PFSK-1 (cell line): ENCODE data around the gene RASA2.

ENCODE experiments used
- FOXP2 ChIP-seq: optimal IDR thresholded peaks from 2 replicates; pipeline ENCODE3; 2011; ENCODE audit warnings: borderline replicate concordance, control low read depth, inconsistent platforms; ENCODE audit not compliant: insufficient read depth; ENCODE audit errors: extremely low read length, extremely low read depth
- POLR2AphosphoS5 ChIP-seq: IDR thresholded peaks from 2 replicates; pipeline ENCODE4 v1.6.1; 2012; ENCODE audit warnings: low read depth, mild to moderate bottlenecking, control low read depth, low read length, moderate library complexity
- SIN3A ChIP-seq: IDR thresholded peaks from 2 replicates; pipeline ENCODE4 v1.6.1; 2012; ENCODE audit warnings: mild to moderate bottlenecking, low read length, moderate library complexity, borderline replicate concordance; ENCODE audit not compliant: insufficient read depth
- TAF1 ChIP-seq: IDR thresholded peaks from 2 replicates; pipeline ENCODE4 v1.6.1; 2012; ENCODE audit warnings: low read length, control low read depth, borderline replicate concordance; ENCODE audit not compliant: insufficient read depth
- TF ChIP-seq, protein P1 (sequence below), 2 experiments: IDR thresholded peaks; 2 replicates each; pipeline versions ENCODE4 v1.6.1 to v1.8.0; 2011 to 2012; ENCODE audit warnings: low read depth in 2 of 2, low read length in 2 of 2, control low read depth in 1 of 2, inconsistent platforms in 1 of 2, mild to moderate bottlenecking in 1 of 2, moderate library complexity in 1 of 2; ENCODE audit not compliant: insufficient read depth in 1 of 2

Gene RASA2

DNA sequence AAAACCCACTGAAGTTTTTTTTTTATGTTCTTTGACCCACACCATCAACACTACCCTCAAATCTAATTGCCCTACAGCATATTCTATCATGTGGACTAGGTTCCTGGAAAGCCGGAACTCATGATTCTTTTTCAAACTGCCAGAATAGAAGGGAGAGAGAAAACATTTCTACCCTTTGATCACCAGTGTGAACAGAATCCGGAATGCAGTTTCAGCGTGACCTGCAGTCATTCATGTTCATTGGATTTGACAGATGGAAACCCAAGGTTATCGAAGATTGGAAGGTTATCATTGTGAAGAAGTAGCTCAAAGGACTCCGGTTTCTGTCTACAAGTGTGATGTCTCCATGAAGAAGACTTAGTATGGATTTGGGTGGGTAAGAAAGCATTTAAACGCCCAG is 39.4 kb upstream of the RASA2 start:
- no peak for TF ChIP-seq TAF1

DNA sequence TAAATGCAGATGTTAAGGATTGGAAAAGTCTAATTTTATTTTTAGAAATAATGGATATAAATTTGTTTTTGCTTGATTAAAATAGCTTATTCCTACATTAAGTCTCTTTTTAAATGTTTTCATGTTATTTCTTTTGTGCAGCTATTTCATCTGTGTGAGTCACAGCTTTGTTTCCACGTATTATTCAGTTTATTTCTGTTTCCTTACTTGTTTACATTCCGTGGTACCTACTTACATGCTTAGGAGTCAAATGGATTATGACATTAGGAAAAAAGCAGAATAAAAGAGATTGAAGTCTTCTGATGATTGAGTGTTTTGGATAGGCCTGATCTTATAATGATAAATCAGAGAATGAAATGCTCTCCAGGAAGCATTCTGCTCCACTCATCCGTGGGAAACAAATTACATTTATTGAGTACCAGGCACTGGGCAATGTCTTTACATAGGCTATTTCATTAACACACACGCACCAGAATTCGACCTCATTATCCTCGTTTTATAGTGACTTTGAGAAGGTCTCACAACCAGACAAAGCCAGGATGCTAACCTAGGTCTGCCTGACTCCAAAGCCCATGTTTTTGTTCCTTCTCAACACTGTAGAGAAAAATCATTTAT is 38.1 kb upstream of the RASA2 start:
- TF ChIP-seq FOXP2 (no peak), TAF1 (no peak), SIN3A (no peak), POLR2AphosphoS5 (no peak)
- TF ChIP-seq, protein P1, sequence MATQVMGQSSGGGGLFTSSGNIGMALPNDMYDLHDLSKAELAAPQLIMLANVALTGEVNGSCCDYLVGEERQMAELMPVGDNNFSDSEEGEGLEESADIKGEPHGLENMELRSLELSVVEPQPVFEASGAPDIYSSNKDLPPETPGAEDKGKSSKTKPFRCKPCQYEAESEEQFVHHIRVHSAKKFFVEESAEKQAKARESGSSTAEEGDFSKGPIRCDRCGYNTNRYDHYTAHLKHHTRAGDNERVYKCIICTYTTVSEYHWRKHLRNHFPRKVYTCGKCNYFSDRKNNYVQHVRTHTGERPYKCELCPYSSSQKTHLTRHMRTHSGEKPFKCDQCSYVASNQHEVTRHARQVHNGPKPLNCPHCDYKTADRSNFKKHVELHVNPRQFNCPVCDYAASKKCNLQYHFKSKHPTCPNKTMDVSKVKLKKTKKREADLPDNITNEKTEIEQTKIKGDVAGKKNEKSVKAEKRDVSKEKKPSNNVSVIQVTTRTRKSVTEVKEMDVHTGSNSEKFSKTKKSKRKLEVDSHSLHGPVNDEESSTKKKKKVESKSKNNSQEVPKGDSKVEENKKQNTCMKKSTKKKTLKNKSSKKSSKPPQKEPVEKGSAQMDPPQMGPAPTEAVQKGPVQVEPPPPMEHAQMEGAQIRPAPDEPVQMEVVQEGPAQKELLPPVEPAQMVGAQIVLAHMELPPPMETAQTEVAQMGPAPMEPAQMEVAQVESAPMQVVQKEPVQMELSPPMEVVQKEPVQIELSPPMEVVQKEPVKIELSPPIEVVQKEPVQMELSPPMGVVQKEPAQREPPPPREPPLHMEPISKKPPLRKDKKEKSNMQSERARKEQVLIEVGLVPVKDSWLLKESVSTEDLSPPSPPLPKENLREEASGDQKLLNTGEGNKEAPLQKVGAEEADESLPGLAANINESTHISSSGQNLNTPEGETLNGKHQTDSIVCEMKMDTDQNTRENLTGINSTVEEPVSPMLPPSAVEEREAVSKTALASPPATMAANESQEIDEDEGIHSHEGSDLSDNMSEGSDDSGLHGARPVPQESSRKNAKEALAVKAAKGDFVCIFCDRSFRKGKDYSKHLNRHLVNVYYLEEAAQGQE (IDR thresholded peaks at IDR 0.05; ENCODE audit: insufficient read depth in 1 of 2, low read depth in 2 of 2, low read length in 2 of 2): no peak

DNA sequence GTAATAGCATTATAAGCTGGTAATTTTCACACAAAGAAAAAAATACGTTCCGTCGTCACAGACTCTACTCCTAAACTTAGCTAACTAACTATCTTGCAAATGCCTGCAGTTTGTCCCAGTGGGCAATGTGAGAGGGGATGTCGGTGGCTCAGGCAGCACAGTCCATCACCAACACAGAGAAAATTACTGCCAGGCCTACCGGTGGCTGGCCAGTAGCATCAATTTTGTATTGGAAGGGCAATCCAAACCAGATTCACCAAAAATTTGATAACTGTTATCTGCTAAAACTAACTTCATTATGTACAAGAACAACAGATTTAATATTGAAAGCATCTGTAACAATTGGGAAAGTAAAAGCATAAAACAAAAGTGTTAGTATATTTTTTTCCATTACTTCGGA is 37.4 kb upstream of the RASA2 start:
- TF ChIP-seq TAF1 (no peak), FOXP2 (no peak), SIN3A (no peak), POLR2AphosphoS5 (no peak)
- TF ChIP-seq, protein P1 (IDR thresholded peaks at IDR 0.05; ENCODE audit: insufficient read depth in 1 of 2, low read depth in 2 of 2, low read length in 2 of 2): no peak

DNA sequence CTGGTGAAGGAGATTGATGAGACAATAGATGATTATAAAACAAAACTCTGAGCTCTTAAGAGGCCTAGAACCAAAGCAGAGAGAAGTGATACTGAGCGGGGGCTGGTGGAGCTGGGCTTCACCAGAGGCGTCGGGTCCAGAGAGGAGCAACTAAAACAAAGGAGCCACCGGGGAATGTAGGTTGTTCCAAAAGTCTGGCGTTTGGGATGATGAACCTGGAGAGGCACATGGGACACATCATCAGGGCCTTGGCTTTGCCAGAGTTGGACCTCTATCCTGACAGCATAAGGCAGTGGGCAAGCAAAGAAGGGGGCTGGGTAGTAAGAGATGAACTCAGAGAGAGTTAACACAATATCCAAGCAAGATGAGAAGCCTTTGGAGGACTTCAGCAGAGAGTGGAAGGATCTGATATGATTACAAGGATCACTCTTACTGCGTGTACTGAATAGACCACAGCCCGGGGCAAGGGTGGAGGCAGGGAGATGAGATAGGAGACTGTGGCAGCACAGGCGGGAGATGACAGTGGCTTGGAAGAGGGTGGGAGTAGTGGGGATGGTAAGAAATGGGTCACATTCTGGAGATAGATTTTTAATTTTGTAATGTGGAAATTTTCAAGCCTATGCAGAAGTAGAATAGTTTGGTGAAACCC is 36.0 kb upstream of the RASA2 start:
- TF ChIP-seq FOXP2 (no peak), TAF1 (no peak), POLR2AphosphoS5 (no peak), SIN3A (no peak)
- TF ChIP-seq, protein P1 (IDR thresholded peaks at IDR 0.05; ENCODE audit: insufficient read depth in 1 of 2, low read depth in 2 of 2, low read length in 2 of 2): no peak

DNA sequence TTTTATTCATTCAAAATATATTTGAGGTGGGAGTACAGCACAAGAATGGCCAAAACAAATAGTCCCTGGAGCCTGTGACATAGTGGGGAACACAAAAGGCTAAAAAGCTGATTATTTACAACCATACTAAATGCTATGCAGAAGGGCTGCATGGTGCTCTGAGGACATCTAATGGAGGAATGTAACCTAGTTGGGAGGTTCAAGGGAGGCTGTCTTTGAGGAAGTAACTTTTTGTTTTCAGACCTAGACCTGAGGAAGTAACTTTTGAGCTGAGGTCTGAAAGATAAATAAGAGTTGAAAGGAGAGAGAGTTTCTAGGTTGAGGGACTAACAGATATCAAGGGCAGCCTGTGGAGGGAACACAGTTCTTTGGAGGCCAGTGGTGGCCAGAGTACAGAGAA is 34.8 kb upstream of the RASA2 start:
- TF ChIP-seq, protein P1 (IDR thresholded peaks at IDR 0.05; ENCODE audit: insufficient read depth in 1 of 2, low read depth in 2 of 2, low read length in 2 of 2): no peak
- TF ChIP-seq POLR2AphosphoS5 (no peak), FOXP2 (no peak), TAF1 (no peak), SIN3A (no peak)
